HepG2 (cell line): Measurements from ENCODE around the gene VWA5B1. TPM values are rescaled to one million over a fixed set of nuclear protein-coding genes. Genes with fewer than 3 reads are reported as not detected.

Source experiments
- ATAC-seq: fragments of 200-7000 bp; cut with Tn5 transposase; 3 replicates; pipeline ENCODE4 v1.9.1; 2020; ENCODE audit warnings: mild to moderate bottlenecking, moderate library complexity
- BruUV-seq: library from RNA; stranded (reverse); fragments of 400-500 nt; replicated peaks from 2 replicates; lab custom pipeline; 2021; lab: Mats Ljungman, UMichigan
- CTCF ChIA-PET: fragments of 300-600 bp; formaldehyde crosslinking; extraction: SDS; loops from one replicate; lab custom pipeline; 2021; ENCODE audit warnings: low total read pairs, inconsistent platforms, low intra/inter-chr PET ratio; lab: Yijun Ruan, JAX
- POLR2A ChIA-PET: fragments of 350-600 bp; sonication (Branson Sonifier 250); formaldehyde crosslinking; loops from one replicate; lab custom pipeline; 2020; ENCODE audit warnings: antibody characterized with exemption, inconsistent platforms; lab: Yijun Ruan, JAX
- DNase-seq: peaks from one replicate; pipeline ENCODE4 v3.0.0-alpha.2; 2015; ENCODE audit warnings: low spot score
- FAIRE-seq: peaks from 3 replicates; lab custom pipeline; 2011; peaks lifted over from hg19 to GRCh38; lab: Jason Lieb, UNC
- H2AFZ ChIP-seq: one replicate; pipeline ENCODE4 v1.6.1; 2011; ENCODE audit warnings: low read length, inconsistent platforms
- H3K27ac ChIP-seq: fragments of 300-600 bp; 3 replicates; pipeline ENCODE4 v1.8.0; 2011; ENCODE audit warnings: mixed run types, mild to moderate bottlenecking, mixed read lengths, low read length, inconsistent platforms; ENCODE audit not compliant: insufficient read depth; ENCODE audit errors: extremely low read length
- H3K27me3 ChIP-seq, 2 experiments: fragments of 200-600 bp in 1 of 2; 2 replicates in 1 of 2; 3 replicates in 1 of 2; pipeline versions ENCODE4 v1.6.0 to v1.8.0; 2011; ENCODE audit warnings: low read length in 2 of 2, mild to moderate bottlenecking in 2 of 2, moderate library complexity in 2 of 2, inconsistent platforms in 1 of 2; ENCODE audit not compliant: insufficient read depth in 2 of 2, control insufficient read depth in 1 of 2
- H3K36me3 ChIP-seq, 2 experiments: fragments of 200-600 bp in 1 of 2; replicated peaks in 1 of 2; 2 replicates in 1 of 2; 3 replicates in 1 of 2; pipeline versions ENCODE4 v1.5.1 to v1.8.0; 2011; ENCODE audit warnings: low read length in 2 of 2, inconsistent platforms in 1 of 2; ENCODE audit not compliant: insufficient read depth in 2 of 2, control insufficient read depth in 1 of 2
- H3K4me1 ChIP-seq: 2 replicates; pipeline ENCODE4 v1.5.1; 2012; ENCODE audit warnings: low read length, inconsistent platforms; ENCODE audit not compliant: insufficient read depth
- H3K4me2 ChIP-seq: 2 replicates; pipeline ENCODE4 v1.6.0; 2011; ENCODE audit warnings: low read depth, low read length, inconsistent platforms
- H3K4me3 ChIP-seq, 3 experiments: fragments of 200-600 bp in 1 of 3; sonication (generic), shearing (Covaris generic) in 1 of 3; replicated peaks in 1 of 3; 2 replicates each; pipeline ENCODE4 v1.5.1; 2011 to 2016; ENCODE audit warnings: low read length in 3 of 3, inconsistent platforms in 2 of 3, low read depth in 2 of 3, mild to moderate bottlenecking in 2 of 3, control low read depth in 1 of 3, mixed read lengths in 1 of 3; ENCODE audit not compliant: insufficient read depth in 1 of 3
- H3K79me2 ChIP-seq: one replicate; pipeline ENCODE4 v1.6.1; 2011; ENCODE audit warnings: low read length, inconsistent platforms; ENCODE audit not compliant: insufficient read depth
- H3K9ac ChIP-seq: 2 replicates; pipeline ENCODE4 v1.6.0; 2011; ENCODE audit warnings: mild to moderate bottlenecking, low read depth, low read length, inconsistent platforms; ENCODE audit not compliant: insufficient read depth
- H3K9me3 ChIP-seq: 2 replicates; pipeline ENCODE4 v1.5.1; 2012; ENCODE audit warnings: mild to moderate bottlenecking, low read length
- H4K20me1 ChIP-seq: 2 replicates; pipeline ENCODE4 v1.6.0; 2011; ENCODE audit warnings: inconsistent platforms, mild to moderate bottlenecking, low read length, moderate library complexity; ENCODE audit not compliant: insufficient read depth
- SCMH1 ChIP-seq: sonication (generic); formaldehyde crosslinking; IDR thresholded peaks from 2 replicates; pipeline ENCODE4 v1.9.0; 2021; ENCODE audit warnings: missing genetic modification reagents, mild to moderate bottlenecking, borderline replicate concordance
- TIGD3 ChIP-seq: sonication (generic); formaldehyde crosslinking; IDR thresholded peaks from 2 replicates; pipeline ENCODE4 v1.5.1; 2020; ENCODE audit warnings: mild to moderate bottlenecking, missing genetic modification reagents, borderline replicate concordance
- ZIK1 ChIP-seq: sonication (generic); formaldehyde crosslinking; IDR thresholded peaks from 2 replicates; pipeline ENCODE4 v1.5.0; 2020; ENCODE audit warnings: mild to moderate bottlenecking, low read depth, missing genetic modification reagents, borderline replicate concordance
- ZNF138 ChIP-seq: sonication (generic); formaldehyde crosslinking; IDR thresholded peaks from 2 replicates; pipeline ENCODE4 v1.5.0; 2020; ENCODE audit warnings: mild to moderate bottlenecking, low read depth, missing genetic modification reagents
- ZNF318 ChIP-seq: sonication (generic); formaldehyde crosslinking; IDR thresholded peaks from 2 replicates; pipeline ENCODE4 v1.4.0; 2020; ENCODE audit warnings: mild to moderate bottlenecking, missing genetic modification reagents
- ZNF337 ChIP-seq: sonication (generic); formaldehyde crosslinking; IDR thresholded peaks from 2 replicates; pipeline ENCODE4 v1.5.1; 2020; ENCODE audit warnings: missing genetic modification reagents, low read depth, mild to moderate bottlenecking, borderline replicate concordance
- ZNF441 ChIP-seq: sonication (generic); formaldehyde crosslinking; IDR thresholded peaks from 2 replicates; pipeline ENCODE4 v1.7.0; 2021; ENCODE audit warnings: missing genetic modification reagents, borderline replicate concordance
- ZNF709 ChIP-seq: sonication (generic); formaldehyde crosslinking; IDR thresholded peaks from 2 replicates; pipeline ENCODE4 v1.5.0; 2020; ENCODE audit warnings: mild to moderate bottlenecking, missing genetic modification reagents
- ZNF775 ChIP-seq: sonication (generic); formaldehyde crosslinking; IDR thresholded peaks from 2 replicates; pipeline ENCODE4 v1.4.0; 2020; ENCODE audit warnings: missing genetic modification reagents, mild to moderate bottlenecking, moderate library complexity, borderline replicate concordance
- ZNF781 ChIP-seq: sonication (generic); formaldehyde crosslinking; IDR thresholded peaks from 2 replicates; pipeline ENCODE4 v1.5.1; 2020; ENCODE audit warnings: borderline replicate concordance, mild to moderate bottlenecking, missing genetic modification reagents; ENCODE audit errors: not compliant biosample characterization
- WGBS: methylation state at CpG from one replicate; pipeline ENCODE4 v1.1.6; 2017; ENCODE audit warnings: low lambda C conversion rate; 5-methylcytosine and 5-hydroxymethylcytosine counted together
- in situ Hi-C: cut with HindIII; loops from 2 replicates; pipeline ENCODE4 v1.10.0; 2017; ENCODE audit warnings: low pct_unique_long_range_greater_than_20kb; ENCODE audit not compliant: extremely low pct_ligation_motif_present
- intact Hi-C: fragments of 100-400 bp; cut with micrococcal nuclease; formaldehyde crosslinking; loops from one replicate; pipeline ENCODE4 v1.10.0; 2022; ENCODE audit not compliant: unreplicated experiment
- polyA plus RNA-seq, 8 experiments: library from polyadenylated mRNA; depleted of rRNA in 3 of 8; stranded (reverse) in 7 of 8; unstranded in 1 of 8; fragments of >200 nt; fragmentation: Illumina TruSeq in 4 of 8; extraction: Trizol in 4 of 8; gene quantifications; 2 replicates each; pipeline versions ENCODE4 v1.2.1 to v1.2.3, GENCODE V29; 2011 to 2016; ENCODE audit warnings: low read depth in 4 of 8, missing spikeins in 1 of 8, mixed read lengths in 1 of 8; ENCODE audit not compliant: insufficient read depth in 1 of 8
- total RNA-seq, 5 experiments: library from RNA; depleted of rRNA; stranded (reverse); fragments of >200 nt; fragmentation: Illumina TruSeq; extraction: Trizol; gene quantifications; 2 replicates each; pipeline ENCODE4 v1.2.3, GENCODE V29; 2016; ENCODE audit warnings: low read depth in 1 of 5
- TF ChIP-seq, protein P1 (sequence below): sonication (generic); formaldehyde crosslinking; IDR thresholded peaks from 2 replicates; pipeline ENCODE4 v1.8.1; 2023; ENCODE audit warnings: missing genetic modification reagents, inconsistent platforms, borderline replicate concordance

Gene VWA5B1
- total and polyA plus RNA-seq, 2 of the 13 experiments (the other 11 are each of a cell fraction or from before 2014, with no cell fraction given) = not detected

DNA sequence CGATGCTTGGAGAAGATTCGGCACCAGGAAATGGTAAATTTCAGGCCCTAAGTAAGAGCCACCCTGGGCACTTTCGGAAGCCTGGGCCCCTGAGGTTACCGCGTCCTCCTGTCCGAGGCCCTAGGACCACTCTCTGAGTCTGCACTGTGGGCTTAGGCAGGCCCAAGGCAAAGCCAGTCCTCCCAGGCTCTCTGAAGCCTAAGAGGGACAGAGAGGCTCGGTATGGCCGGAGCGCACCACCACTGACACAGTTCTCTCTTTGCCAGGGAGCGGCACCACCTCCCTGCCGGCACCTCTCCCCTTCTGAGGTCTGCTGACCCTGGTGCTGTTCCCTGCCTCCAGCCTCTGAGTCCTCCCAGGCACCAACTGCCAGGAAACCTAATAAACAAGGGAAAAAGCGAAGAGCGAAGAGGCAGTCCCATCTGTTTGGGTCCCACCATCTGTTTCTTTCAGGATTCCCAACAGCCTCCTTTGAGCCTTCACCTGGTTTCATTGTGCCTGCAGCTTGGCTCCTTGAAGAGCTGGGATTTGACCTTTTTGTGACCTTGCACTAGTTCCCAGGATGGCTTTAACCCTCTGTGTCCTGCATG lies 57.7 kb downstream of the VWA5B1 start (continued):
- TF ChIP-seq ZNF138 (CRISPR knock-in tag) = no peak
- TF ChIP-seq, all 625 proteins: peak for 0

DNA sequence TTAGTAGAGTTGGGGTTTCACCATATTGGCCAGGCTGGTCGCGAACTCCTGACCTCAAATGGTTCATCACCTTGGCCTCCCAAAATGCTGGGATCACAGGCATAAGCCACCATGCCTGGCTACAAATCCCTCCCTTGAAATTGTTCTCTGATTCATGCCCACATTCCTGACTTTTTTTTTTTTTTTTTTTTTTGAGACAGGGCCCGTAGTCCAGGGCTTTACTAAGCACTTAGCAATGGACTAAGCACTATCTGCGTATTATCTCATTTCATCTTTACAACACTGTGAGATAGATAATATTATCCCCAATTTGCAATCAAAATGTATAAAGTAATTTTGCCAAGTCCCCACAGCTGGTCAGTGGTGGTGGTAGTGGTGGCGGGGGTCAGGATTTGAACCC lies 58.9 kb downstream of the VWA5B1 start:
- Histone ChIP-seq H3K4me3 (no peak overlapping the region), H2AFZ (no peak overlapping the region), H4K20me1 (no peaks in the 10 kb centered on the region), H3K27ac (no peak overlapping the region), H3K4me2 (no peak overlapping the region), H3K9me3 (no peaks in the 10 kb centered on the region), H3K79me2 (no peaks in the 10 kb centered on the region), H3K36me3 (no peaks in the 10 kb centered on the region), H3K27me3 (peaks cover 0 to 17% of the 10 kb centered on the region in 2 experiments; a peak in 2 of 5 replicates), H3K4me1 (no peaks in the 10 kb centered on the region), H3K9ac (no peak overlapping the region)
- intact Hi-C loops = no loop called here
- in situ Hi-C loops = no loop called here
- ATAC-seq (no peak), FAIRE-seq (no peak), DNase-seq (no peak)
- CTCF ChIA-PET = no interaction called here
- no TSS peak for BruUV-seq
- POLR2A ChIA-PET = no interaction called here
- 79% methylated on average over 5 of the region's 5 CpGs for whole genome bisulfite sequencing
- TF ChIP-seq, protein P1, sequence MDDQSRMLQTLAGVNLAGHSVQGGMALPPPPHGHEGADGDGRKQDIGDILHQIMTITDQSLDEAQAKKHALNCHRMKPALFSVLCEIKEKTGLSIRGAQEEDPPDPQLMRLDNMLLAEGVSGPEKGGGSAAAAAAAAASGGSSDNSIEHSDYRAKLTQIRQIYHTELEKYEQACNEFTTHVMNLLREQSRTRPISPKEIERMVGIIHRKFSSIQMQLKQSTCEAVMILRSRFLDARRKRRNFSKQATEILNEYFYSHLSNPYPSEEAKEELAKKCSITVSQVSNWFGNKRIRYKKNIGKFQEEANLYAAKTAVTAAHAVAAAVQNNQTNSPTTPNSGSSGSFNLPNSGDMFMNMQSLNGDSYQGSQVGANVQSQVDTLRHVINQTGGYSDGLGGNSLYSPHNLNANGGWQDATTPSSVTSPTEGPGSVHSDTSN = no peak
- TF ChIP-seq ZNF441 (CRISPR knock-in tag) (no peak), ZNF318 (CRISPR knock-in tag) (no peak), ZIK1 (no peak), ZNF337 (CRISPR knock-in tag) (no peak), ZNF781 (CRISPR knock-in tag) (no peak), TIGD3 (CRISPR knock-in tag) (no peak), ZNF709 (no peak), ZNF775 (CRISPR knock-in tag) (no peak), SCMH1 (CRISPR knock-in tag) (no peak)
